HUDEP-2 (cell line): ENCODE data around the gene ANXA2.
A peak's percentile ranks its signal among the peaks of the same experiment; 100 is the strongest.

Experiments used
- DNase-seq, 76 experiments: peaks; one replicate each; lab custom pipeline; 2025; ENCODE audit not compliant: unreplicated experiment in 76 of 76; lab: John Stamatoyannopoulos, UW

Gene ANXA2

GRCh38 chr15:60372227-60372626 lies 25.6 kb downstream of the ANXA2 start:
- DNase-seq: no peak

- DNase-seq: peak in 2 of 76 experiments; percentile 15 to 19
Measured at GRCh38 chr15:60371175-60372051, 26.4 kb downstream of the ANXA2 start.

DNA sequence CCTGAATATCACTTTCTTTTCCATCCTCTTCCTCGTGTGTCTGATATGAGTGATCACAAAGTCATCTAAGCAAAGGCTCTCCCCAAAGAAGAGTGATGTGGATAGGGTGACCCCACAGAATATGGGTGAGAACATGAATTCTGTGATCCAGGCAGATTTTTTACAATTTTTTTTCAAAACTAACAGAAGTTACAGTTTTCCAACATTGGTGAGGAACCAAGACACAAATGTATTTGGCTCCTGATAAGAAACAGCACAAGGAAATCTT lies 27.0 kb downstream of the ANXA2 start:
- DNase-seq: no peak

DNA sequence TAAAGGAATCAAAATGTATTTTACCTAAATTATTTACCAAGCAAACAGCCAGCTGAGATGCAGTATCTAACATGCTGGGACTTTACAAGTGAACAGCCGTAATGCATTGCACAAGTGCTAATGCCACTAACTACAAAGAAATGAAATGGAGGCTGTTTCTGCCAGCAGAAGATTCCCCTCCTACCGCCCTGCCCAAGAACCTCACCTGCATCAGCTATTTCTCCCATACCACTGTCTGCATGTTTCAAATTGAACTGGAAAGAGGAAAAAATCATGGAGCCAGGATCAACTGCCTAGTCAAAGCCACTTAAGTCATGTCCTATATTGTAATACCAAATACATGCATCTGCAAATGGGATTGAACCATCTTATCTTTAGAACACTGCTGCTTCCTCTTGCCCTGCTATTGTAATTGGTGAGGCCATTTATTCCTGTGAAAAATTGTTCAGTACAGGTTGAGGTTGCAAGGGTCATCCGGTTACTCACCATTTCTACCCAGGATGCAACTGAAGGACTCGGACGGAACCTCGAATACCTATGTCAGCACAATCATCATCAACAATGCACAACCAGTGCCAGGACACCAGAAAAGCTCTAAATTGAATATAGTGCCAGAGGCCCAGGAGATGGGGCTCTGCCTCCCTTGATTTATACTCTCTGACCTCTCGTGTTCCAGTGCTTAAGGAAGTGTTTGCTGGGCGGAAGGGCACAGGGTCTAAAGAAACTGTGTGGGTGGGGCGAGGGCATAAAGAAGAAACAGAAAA lies 27.5 kb downstream of the ANXA2 start:
- no peak for DNase-seq

- DNase-seq: no peak
Measured at GRCh38 chr15:60369696-60370095, 28.1 kb downstream of the ANXA2 start.

- DNase-seq: no peak
Measured at GRCh38 chr15:60364612-60364924, 33.2 kb downstream of the ANXA2 start.

DNA sequence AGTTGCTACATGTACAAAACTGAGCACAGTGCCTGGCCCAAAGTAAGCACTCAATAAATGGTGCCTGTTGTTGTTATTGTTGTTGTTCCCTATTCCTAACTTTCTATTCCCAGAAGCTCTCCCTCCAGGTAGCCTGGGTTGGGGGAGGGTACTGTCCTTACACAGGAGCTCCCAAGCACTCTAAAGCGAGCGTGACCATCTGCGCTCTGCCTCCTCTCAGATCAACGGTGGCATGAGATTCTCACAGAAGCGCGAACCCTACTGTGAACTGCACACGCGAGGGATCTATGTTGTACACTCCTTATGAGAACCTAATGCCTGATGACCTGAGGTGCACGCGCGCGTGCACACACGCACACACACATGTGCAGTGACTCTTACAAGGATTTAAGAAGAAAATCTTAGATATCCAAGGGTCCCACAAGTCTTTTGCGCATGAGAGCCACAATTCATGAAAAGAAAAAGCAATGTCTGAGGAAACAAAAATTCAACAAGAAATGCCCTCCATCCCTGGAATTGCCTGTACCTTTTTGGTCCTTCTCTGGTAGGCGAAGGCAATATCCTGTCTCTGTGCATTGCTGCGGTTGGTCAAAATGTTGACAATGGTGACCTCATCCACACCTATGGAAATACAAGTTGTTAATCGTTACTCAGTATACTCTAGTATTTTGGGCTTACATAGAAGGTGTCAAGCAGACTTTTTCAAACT lies 33.7 kb downstream of the ANXA2 start:
- no peak for DNase-seq

- no peak for DNase-seq
Measured at GRCh38 chr15:60363087-60363549, 34.7 kb downstream of the ANXA2 start.

DNA sequence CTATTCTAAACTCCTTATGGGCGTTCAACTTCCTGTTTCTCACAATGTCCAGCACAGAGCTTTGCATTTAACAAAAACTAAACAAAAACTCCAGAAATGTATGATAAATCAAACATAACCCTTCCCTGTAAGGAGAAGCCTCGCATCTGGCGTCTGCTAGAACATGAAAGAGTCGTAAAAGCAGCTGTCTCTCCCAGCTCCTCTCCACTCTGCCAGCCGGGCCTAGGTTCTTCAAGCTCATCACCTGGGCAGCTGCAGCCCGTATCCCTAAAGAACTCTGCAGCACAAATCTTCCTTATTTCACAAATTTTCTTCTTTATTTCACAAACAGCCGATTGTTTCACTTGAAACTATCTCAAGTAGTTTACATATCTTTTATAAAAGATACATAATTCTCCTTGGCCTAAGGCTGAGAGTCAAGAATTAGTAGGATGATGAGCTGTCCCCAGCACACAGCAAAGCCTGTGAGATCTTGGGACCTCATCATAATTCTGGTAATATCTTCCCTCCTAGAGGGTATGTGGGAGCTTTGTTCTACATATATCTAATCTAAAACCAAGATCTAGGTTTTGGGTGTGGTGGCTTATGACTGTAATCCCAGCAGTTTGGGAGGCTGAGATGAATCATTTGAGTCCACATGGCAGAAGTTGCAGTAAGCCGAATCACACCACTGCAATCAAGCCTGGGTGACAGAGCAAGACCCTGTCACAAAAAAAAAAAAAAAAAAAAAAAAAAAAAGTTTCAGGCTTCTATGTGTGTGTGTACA lies 35.3 kb downstream of the ANXA2 start:
- peak in 34 of 76 experiments; percentile 3 to 69 (median 33) for DNase-seq

GRCh38 chr15:60359738-60360137 lies 38.0 kb downstream of the ANXA2 start:
- DNase-seq: peak in 32 of 76 experiments; percentile 3 to 55 (median 22)

DNA sequence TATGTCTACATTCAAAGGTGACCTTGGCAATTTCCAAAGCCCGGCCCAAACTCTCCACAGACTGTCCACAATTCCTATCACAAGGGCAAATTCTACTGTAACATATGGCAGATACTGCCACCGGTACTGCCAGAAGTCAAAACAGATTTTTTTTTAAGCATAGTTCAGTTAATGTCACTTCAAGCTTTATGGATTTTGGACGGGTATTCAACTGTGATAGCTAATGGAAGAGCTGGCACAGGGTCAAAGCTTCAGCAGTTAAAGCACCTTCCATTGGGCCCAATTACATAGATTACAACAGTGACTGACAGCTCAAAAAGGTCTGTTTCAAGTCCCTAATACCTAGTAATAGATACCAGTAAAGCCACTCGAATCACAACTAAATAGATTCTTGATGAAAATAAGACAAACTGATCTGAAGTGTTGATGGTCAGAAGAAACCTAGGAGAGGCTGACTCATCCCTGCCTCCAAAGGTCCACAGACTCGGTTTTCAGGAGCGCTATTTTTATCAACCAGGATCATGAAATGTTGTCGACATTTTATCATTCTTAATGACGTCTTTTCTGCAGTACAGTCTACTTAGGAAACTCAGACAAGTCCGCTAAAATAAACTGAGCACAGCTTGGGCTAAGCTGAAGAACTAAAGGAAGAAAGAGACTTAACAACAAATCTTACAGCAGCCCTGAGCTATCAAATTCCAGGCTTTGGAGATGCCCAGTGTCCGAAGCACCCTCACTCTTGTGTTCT lies 38.7 kb downstream of the ANXA2 start:
- no peak for DNase-seq

DNA sequence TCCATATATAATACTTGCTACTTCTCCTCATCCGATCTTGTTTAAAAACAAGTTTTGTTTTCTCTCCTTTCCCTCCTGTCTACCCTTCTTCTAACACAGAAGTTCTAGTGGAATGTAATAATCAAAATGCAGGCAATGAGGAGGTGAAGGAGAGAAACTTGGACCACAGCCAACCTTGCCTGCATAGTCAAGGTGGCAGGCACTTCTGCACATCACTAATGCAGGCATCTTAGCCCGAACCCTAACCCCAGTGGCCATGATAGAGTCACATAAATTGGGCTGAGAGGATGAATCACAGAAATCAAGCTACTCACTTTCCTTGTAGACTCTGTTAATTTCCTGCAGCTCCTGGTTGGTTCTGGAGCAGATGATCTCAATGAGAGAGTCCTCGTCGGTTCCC lies 41.0 kb downstream of the ANXA2 start:
- DNase-seq: no peak

DNA sequence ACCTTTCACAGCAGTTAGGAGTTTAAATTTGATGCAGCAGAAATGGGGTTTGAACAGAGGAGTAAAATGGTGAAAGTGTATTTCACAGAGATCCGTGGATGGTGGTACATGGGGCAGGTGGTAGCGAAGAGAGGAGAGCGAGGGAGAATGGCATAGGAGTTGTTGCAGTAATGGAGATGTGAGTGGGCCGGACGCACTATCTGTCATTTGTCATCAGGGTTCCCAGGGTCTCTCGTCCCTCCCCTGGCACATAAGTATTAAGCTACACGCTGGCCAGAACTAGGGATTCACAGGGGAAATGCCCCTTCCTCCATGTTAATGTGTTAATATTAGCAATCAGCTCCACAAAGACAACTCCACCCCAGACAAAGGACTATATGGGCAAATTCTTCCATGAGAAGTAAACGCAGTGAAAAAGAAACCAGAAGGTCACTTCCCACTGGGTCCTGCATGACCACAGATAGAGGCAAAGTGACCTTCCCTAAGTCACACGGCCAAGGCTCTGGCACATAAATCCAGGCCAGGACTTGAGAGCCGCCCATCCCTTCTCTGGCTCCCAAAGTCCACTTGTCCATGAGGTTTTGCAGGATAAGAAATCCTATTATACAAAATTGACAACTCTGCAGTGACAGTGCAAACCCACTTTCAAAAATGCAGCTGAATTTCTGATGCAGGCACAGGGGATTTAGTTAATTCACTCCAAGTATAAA lies 42.5 kb downstream of the ANXA2 start:
- DNase-seq: no peak

DNA sequence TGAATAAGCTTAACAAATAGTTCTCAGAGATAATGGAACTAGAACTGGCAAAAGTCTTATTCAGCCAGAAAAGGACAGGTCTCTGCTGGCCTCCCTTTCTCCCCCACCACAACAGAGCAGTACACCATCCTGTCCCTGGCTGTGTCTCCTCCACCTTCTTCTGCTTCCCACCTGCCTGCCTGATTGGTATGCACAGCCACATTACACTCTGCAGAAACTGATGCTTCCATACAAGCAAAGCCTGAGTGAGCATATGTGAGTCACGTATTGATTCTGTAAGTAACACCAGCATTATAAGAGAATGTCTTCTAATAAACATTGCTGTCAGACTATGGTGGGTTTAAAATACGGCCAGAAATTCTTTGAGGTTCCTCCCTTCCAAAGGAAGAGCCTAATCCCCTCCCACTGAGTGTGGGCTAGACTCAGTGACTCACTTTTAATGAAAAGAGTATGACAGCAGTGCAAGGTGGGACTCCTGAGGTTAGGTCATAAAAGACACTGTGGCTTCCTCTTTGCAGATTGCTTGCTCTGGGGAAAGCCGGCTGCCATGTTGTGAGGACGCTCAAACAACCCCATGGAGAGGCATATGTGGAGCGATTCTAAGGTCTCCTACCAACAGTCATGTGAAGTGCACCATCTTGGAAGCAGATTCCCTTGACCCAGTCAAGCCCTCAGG lies 44.4 kb downstream of the ANXA2 start:
- no peak for DNase-seq

DNA sequence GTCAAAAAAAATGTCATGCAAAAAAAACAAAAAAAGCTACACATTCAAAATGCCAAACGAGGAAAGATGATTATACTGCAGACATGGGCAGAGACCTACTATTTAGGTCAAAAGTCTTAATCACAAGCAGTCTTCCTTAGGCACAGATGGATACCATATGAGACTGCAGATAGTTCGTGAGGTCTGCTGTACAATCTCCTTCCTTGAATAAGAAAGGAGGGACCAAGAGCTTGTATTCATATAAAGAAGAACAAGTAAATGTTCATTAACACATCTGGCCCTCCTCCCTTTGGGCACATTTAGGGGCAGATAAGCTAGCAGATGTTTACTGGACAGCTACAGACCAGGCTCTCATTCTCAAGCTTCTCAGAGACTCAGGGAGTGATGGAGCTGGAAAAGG lies 45.3 kb downstream of the ANXA2 start:
- no peak for DNase-seq

- no peak for DNase-seq
Measured at GRCh38 chr15:60351066-60351465, 46.7 kb downstream of the ANXA2 start.

GRCh38 chr15:60350108-60350507 lies 47.7 kb downstream of the ANXA2 start:
- no peak for DNase-seq

DNA sequence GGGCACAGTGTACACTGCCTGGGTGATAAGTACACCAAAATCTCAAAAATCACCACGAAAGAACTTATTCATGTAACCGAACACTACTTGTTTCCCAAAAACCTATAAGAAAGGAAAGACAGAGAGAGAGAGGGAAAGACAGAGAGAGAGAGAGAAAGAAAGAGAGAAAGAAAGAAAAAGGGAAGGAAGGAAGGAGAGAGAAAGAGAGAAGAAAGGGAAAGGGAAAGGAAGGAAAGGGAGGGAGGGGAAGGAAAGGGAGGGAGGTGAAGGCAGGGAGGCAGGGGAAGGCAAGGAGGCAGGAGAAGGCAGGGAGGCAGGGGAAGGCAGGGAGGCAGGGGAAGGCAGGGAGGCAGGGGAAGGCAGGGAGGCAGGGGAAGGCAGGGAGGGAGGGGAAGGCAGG lies 48.2 kb downstream of the ANXA2 start:
- no peak for DNase-seq

DNA sequence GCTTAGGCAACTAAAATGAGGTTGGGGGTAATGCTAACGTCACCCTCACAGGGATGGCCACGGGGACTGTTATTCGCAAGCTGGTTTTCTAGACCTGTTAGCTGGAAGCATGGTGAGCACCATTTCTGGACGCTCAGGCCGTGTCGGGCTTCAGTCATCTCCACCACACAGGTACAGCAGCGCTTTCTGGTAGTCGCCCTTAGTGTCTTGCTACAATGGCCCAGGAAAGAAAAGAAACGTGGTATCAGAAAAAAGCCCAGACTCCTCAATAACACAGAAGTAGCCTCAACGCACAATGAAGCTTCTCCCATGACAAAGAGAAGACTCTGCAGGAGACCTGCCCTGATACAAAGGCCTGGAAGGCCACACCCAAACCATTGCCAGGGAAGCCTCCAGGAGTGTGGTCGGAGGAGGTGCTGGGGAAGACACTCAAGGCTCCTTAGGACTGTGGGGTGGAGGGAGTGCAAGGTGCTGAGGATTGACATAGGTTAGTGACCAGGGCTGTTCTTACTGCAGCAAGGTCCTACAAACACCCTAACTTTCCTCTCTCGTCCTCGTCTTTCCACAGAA lies 50.2 kb downstream of the ANXA2 start:
- DNase-seq: no peak
